HG03097 (cell line): ENCODE results near the gene GBX2.

Experiments used
- ATAC-seq: cut with Tn5 transposase; IDR thresholded peaks from one replicate; pipeline ENCODE4 v1.9.1; 2021; ENCODE audit not compliant: unreplicated experiment, low FRiP score

GBX2 gene

DNA sequence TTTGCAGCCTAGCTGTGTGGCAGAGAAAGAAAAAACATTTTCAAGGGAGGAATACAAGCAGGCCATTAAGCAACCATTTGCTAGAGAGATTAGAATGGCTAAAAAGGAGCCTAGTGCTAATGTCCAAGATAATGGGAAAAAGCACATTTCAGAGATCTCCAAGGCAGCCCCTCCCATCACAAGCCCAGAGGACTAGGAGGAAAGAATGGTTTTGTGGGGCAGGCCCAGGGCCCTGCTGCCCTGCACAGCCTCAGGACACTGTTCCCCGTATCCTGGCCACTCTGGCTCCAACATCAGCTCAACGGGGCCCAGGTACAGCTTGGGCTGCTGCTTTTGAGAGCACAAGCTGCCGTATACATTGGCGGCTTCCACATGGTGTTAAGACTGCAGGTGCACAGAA lies 16.5 kb upstream of the GBX2 start:
- ATAC-seq = no peak

DNA sequence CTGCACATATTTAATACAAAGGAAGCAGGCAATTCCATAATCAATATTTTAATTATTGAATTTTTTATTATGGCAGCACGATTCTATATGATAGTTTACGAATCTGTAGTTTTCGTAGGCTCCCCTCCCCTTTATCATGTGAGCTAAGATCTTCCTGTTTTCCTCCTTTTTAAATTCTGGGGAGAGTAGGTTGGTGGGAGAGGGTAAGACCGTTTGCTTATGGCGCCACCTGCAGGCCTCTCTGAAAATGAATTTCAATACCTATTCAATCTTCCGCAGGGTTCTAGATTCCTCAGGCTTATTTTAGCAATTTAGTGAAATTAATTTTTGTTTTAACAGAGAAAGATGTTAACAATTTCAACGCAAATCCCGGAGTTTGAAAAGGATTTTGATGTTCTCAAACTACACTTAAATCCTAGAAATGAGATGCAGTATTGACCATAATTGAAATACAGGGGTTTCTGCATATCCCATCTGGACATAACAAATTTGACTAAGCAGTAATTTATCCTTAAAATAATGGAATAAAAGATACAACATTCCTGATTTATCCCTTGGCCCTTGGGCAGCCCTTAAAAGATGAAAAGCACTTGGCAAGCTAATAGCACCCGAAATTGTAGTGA lies 12.8 kb upstream of the GBX2 start:
- no peak for ATAC-seq

DNA sequence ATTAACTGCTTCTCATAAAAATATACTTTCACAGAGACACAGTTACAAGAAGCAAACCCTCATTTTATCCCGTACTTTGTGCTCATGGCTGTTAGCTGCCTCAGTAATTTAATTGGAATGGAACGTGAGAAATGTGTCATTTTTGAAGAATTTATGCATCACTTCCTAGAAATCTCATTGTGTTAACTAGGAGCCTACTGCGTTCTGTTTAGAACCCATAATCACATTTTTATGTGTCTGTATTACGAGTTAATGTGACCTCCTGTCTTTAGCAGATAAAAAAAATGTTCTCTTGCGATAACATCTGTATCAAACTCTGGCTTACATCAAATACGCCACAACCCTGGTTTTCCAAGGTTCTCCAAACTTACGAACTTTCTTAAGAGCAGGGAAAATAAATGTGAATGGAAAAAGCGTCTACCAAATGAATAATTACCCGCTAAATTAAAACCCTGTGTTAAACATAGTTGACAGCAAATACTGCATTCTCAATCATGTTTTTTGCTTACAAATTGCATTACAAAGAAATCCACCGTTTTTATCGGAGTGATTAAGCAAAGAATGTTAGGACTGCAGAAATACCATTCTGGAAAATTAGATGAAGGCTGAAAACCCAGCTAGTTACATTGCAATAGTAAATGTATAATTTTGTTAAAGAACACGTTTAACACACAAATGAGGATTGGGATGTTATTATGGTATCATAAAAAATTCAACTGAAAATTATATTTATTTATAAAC lies 12.1 kb upstream of the GBX2 start:
- ATAC-seq = no peak

DNA sequence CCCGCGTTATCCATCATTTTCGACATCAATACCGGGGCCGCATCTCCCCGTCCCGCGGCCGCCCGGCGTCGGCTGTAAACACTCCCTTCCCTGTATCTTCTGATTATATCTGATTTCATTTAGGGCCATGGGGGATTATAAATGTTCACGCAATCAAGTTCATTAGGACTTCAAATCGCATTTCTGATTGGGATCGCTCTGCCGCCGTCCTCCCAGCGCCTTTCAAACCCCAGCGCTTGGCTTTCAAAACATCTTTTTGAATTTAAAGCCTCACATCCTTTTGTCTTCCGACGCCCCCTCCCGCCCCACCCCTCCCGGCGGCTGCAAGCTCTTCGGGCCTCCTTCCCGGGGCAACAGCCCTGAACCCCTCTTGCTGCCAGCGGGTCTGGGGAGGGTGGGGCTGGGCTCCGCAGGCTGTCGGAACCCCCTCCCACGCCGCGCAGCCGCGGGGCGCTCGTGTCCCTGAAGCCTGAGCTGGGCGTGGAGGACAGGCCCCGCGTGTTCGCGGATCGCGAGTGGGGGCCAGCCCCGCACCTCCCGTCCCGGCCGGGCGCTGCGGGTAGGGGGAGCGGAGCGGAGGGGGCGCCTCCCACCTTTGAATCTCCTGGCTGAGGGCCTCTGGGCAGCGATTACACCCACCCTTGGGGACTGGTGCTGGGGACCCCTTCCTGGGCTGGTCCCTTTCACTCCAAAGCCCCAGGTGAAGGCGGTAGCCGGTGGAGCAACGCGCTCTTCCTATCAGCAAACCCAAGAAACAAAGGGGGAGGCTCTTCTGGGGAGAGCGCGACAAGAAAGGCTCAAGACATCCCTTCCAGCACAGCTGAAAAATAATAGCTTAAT lies 11.3 kb upstream of the GBX2 start:
- no peak for ATAC-seq

DNA sequence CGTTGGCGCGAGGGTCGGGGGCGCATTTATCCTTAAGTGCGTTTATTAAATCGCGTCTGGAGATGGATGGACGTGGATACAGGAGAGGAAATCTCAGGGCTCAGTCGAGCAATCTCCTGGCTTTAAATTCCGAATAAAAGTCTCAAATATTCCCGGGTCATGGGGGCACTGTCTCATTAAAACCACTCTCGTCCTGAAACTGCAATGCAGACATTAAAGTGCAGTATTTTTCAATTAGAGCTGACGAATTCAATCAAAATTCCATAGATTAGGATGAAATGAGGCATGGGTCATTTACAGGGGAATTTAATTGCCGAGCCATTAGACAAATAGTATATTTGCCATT lies 10.7 kb upstream of the GBX2 start:
- no peak for ATAC-seq

DNA sequence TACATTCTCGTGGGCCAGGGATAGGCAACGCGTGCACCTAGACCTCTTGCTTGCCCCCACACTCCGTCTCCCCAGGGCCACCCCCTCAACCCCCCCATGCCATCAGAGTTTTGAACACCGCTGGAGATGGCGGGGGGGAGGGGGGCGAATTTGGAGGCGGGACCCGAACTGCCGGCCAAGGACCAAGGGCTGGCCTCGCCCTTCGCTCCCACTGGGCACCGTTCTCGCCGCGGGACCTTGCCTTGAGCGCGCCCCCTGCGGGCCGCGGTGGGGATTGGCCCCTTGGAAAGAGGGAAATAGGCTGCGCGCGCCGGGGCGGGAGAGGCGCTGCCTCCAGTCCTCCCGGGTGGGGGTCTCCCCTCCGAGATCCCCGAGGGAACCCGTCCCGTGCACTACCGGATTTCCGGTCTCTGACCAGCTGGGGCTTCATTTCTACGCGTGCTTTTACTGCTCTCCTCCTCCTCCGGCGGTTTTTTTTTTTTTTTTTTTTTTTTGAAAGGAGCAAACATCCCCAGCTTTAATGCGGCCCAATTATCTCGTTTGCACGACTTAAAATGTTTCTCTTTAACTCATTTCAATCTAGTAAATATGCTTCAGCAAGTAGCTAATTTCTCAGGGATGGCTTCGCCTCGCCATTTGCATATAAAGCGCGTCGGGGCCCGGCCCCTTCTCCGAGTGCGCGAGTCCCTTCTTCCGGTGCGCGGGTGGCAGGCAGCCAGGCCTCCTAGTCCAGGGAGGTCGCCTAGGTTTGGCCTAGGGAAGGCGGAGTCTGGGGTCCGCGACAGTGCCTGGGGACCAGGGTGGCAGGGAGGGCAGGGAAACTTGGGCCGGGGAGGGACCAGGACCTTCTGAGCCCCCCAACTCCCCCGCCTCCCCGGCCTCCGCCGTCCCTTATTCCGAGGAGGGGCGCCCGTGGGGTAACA lies 10.0 kb upstream of the GBX2 start:
- ATAC-seq = no peak

GRCh38 chr2:236177604-236177966 lies 9.4 kb upstream of the GBX2 start:
- ATAC-seq = no peak

DNA sequence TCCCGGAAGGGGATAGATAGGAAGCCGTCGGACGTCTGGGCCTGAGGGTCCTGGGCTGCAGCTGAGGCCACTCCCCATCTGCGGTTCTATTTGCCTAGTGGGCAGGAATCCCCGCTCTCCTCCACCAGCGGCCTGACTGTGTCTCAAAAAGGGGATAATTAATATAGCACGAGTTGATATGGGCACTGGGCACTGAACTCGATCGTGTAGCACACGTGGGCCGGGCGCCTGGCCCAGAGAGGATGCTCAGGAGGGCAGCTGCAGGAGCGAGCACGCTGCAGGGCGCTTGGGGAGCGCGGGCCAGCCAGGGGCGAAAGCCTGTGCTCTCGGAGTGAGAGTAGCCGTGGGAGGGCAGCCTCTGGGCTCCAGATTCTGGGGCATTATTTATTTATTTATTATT lies 8.8 kb upstream of the GBX2 start:
- ATAC-seq = no peak

DNA sequence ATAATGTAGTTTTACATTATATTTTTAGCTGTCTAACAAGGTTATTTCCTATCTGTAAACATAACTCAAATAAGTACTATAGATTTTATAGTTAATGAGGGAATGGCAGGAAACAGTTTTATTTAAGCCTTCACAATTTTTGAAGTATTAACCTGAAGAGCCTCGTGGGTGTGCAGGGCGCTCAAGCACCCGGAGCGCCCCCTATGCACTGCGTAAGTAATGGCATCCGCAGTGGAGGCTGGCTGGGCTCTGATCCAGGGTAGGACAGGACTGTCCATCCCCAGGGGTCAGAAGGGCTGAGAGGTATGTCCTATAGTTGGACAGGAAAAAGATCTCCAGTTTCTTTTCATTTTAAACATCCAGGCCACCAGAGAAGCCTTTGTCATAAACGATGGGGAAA lies 8.2 kb upstream of the GBX2 start:
- no peak for ATAC-seq

DNA sequence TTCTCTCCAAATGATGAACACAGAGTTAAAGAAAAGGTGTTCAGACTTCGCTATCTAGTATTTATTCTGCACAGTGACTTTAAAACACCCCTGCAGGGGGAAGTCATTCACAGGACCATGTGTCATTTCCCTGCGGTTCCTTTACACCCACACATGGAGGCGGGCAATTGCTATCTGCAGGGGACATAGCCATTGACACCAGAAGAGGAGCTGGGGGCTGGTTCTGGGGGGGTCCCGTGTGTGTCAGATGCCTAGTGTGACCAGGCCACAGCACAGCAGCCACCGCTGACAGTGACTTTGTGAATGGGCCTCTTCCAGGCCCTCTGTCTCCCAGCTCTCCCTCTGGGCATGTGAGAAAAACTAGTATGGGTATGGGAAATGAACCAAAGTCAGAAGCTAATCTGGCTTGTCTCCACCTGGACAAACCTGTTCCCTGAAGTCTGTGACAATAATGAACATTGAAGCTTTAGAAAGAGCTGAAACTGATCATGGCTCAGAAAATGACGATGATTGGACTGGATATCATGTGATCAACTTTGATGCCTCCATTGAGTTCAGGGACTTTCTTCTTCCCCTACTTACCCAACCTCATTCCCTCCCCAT lies 7.5 kb upstream of the GBX2 start:
- no peak for ATAC-seq

- no peak for ATAC-seq
Observed at GRCh38 chr2:236173729-236174607, 5.8 kb upstream of the GBX2 start.

DNA sequence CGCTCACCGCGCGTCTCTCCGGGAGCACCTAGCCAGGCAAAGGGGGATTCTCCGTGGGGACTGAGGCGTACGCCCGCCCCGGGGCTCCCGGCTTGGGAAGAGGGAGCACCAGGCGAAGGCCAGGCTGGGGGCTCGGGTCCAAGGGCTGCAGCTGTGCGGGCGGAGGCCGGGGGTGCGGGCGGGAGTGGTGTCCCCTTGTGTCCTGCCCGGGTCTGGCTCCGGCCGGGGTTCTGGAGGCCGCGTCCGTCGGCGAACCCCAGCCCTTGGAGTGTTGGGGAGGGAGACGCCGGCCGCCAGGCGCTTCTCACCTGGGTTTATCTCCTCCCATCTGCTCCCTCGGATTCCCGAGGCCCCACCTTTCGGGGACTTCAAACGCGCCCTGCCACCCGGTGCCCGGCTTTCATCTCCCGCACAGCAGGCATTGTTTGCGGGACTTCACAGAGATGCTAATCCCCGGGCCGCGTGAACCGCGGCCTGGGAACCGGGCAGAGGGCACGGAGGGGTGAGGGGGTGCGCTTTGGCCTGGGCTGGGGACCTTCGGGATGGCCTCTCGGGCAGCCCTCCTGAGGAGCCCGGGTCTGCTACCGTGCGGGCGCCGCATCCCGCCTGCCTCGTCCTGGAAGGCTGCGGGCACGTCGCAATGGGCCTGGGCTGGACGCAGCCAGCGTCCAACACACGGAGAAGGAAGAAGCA lies 5.0 kb upstream of the GBX2 start:
- no peak for ATAC-seq

GRCh38 chr2:236172255-236173035 lies 4.3 kb upstream of the GBX2 start:
- no peak for ATAC-seq

DNA sequence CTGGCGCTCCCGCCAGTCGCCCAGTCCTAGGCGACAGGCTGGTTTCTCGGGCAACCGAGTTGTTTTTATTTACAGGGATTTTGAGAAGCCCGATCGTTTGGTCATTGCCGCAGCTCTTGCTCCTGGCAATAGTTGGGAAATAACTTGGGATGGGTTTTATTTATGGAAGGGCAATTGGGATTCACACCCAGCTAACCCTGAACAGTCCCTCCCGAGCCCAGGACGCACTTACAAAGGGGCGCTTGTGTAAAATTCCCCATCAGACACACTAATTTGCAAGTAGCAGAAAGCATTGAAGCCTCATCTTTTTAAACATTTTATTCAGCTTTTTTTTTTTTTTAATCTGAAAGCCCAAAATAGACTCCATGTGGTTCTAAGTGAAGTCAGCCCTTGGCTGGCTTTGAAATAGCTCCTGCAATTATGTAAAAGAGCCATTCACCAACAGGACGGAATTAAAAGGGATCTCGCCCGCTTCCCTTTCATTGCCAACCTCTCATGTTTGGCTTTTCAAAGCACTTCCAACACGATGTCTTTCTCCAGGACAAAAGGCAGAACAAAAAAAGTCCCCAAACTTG lies 3.6 kb upstream of the GBX2 start:
- no peak for ATAC-seq

DNA sequence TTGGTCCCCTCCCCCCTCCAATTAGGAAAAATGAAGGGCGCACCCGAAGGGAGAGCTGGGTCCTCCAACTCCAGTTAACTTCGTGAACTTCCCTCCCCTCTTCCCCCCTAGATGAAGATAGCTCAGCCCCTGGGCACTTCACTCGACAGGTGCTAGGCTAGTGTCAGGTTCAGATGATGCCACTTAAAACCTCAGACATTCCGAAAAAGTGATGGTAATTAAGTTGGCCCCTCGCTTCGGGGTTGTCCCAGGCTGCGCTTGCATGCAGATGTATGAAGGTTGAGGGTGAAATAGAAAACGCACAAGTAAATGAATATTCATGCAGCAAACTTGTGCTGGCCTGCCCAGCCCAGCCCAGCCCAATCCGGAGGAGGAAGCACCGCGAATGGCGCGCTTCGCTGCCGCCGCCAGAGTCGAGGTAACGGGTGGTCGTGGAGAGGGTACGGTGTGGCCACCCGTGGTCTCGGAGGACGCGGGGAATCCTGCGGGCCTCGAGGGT lies 3.0 kb upstream of the GBX2 start:
- ATAC-seq = no peak

GRCh38 chr2:236170590-236171165 lies 2.5 kb upstream of the GBX2 start:
- no peak for ATAC-seq
